ENCODE measurements around the gene ADAMTS16.

DNA sequence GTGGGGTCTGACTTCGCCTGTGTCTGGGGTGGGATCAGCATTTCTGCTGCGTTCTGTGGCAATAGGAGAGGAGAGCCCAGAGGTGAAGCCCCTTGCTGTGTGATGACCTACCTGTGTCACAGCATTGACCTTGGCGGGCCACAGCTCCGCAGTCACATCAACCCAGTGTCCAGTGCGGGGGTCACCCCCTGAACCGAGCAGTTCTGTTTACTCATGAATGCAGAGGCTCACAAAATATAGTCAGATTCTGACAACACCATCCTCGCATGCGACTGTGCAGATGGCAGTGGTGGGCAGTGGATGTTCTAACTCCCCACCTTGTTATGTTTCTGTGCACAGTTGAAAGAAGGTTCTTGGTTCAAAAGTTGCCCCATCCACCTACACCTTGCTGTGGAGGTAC, 100.1 kb downstream of the ADAMTS16 start:
- TF ChIP-seq, protein P1, sequence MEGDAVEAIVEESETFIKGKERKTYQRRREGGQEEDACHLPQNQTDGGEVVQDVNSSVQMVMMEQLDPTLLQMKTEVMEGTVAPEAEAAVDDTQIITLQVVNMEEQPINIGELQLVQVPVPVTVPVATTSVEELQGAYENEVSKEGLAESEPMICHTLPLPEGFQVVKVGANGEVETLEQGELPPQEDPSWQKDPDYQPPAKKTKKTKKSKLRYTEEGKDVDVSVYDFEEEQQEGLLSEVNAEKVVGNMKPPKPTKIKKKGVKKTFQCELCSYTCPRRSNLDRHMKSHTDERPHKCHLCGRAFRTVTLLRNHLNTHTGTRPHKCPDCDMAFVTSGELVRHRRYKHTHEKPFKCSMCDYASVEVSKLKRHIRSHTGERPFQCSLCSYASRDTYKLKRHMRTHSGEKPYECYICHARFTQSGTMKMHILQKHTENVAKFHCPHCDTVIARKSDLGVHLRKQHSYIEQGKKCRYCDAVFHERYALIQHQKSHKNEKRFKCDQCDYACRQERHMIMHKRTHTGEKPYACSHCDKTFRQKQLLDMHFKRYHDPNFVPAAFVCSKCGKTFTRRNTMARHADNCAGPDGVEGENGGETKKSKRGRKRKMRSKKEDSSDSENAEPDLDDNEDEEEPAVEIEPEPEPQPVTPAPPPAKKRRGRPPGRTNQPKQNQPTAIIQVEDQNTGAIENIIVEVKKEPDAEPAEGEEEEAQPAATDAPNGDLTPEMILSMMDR (IDR thresholded peaks at IDR 0.05) = no peak
- TF ChIP-seq POLR2A (IDR thresholded peaks at IDR 0.05) = no peak
